SK-N-SH (cell line): ENCODE data around the gene TYW1. TPM values are rescaled to one million over a fixed set of nuclear protein-coding genes. Genes with fewer than 3 reads are reported as not detected.
A peak's percentile ranks its signal among the peaks of the same experiment; 100 is the strongest.
"Not testable (repeated sequence)": the region's sequence is repeated elsewhere in the genome, so short reads cannot be mapped to it uniquely, and the experiment has no call there.

ENCODE experiments used
- CTCF ChIA-PET: fragments of 300-600, 350-600 bp; formaldehyde crosslinking; extraction: SDS; loops from one replicate; lab custom pipeline; 2021; lab: Yijun Ruan, JAX
- POLR2A ChIA-PET: fragments of 350-600 bp; sonication (Branson Sonifier 250); formaldehyde crosslinking; extraction: SDS; loops from one replicate; lab custom pipeline; 2020; ENCODE audit warnings: antibody characterized with exemption, inconsistent platforms; lab: Yijun Ruan, JAX
- DNase-seq: peaks from one replicate; pipeline ENCODE4 v3.0.0; 2012
- H2AFZ ChIP-seq: fragments of 200-600 bp; sonication (generic); 2 replicates; pipeline ENCODE4 v1.8.1; 2016; ENCODE audit warnings: antibody characterized with exemption, mild to moderate bottlenecking, low read depth
- H3F3A ChIP-seq: fragments of 200-600 bp; sonication (generic); replicated peaks from 2 replicates; pipeline ENCODE3; 2016; ENCODE audit warnings: antibody characterized with exemption, mild to moderate bottlenecking; ENCODE audit not compliant: insufficient read depth
- H3K27ac ChIP-seq, 2 experiments: fragments of 200-500 bp in 1 of 2; fragments of 200-600 bp in 1 of 2; sonication (Bioruptor generic) in 1 of 2; sonication (generic), shearing (Covaris generic) in 1 of 2; 2 replicates each; pipeline versions ENCODE4 v1.5.1 to v1.6.1; 2014 to 2016; ENCODE audit warnings: low read depth in 2 of 2, inconsistent platforms in 1 of 2, low read length in 1 of 2, mild to moderate bottlenecking in 1 of 2, mixed read lengths in 1 of 2
- H3K27me3 ChIP-seq: fragments of 200-600 bp; sonication (generic), shearing (Covaris generic); 2 replicates; pipeline ENCODE4 v1.6.1; 2016; ENCODE audit warnings: mixed run types; ENCODE audit not compliant: insufficient read depth
- H3K36me3 ChIP-seq, 2 experiments: fragments of 200-500 bp in 1 of 2; fragments of 200-600 bp in 1 of 2; sonication (Bioruptor generic) in 1 of 2; sonication (generic) in 1 of 2; replicated peaks in 1 of 2; 2 replicates each; pipeline versions ENCODE3 to v1.5.1; 2014 to 2016; ENCODE audit warnings: low read length in 1 of 2, mild to moderate bottlenecking in 1 of 2; ENCODE audit not compliant: insufficient read depth in 2 of 2, control insufficient read depth in 1 of 2
- H3K4me1 ChIP-seq, 2 experiments: fragments of 200-500 bp in 1 of 2; fragments of 200-600 bp in 1 of 2; sonication (Bioruptor generic) in 1 of 2; sonication (generic), shearing (Covaris generic) in 1 of 2; 2 replicates each; pipeline versions ENCODE4 v1.5.1 to v1.6.1; 2014 to 2016; ENCODE audit warnings: low read depth in 1 of 2, low read length in 1 of 2, mixed run types in 1 of 2; ENCODE audit not compliant: insufficient read depth in 2 of 2, control insufficient read depth in 1 of 2
- H3K4me2 ChIP-seq: fragments of 200-600 bp; sonication (generic), shearing (Covaris generic); 2 replicates; pipeline ENCODE4 v1.6.1; 2017; ENCODE audit warnings: mixed run types
- H3K4me3 ChIP-seq, 2 experiments: fragments of 200-500 bp in 1 of 2; fragments of 200-600 bp in 1 of 2; sonication (Bioruptor generic) in 1 of 2; sonication (generic), shearing (Covaris generic) in 1 of 2; 2 replicates each; pipeline versions ENCODE4 v1.5.1 to v1.8.1; 2014 to 2016; ENCODE audit warnings: low read depth in 2 of 2, inconsistent platforms in 1 of 2, low read length in 1 of 2, mild to moderate bottlenecking in 1 of 2, mixed read lengths in 1 of 2, moderate library complexity in 1 of 2
- H3K79me2 ChIP-seq: fragments of 200-600 bp; sonication (generic); 2 replicates; pipeline ENCODE4 v1.8.1; 2017; ENCODE audit warnings: mild to moderate bottlenecking; ENCODE audit not compliant: insufficient read depth
- H3K9ac ChIP-seq: fragments of 200-600 bp; sonication (generic); 2 replicates; pipeline ENCODE4 v1.6.1; 2017; ENCODE audit warnings: mixed run types
- H3K9me2 ChIP-seq: fragments of 200-600 bp; sonication (generic); 2 replicates; pipeline ENCODE4 v1.6.1; 2017; ENCODE audit warnings: mixed run types
- H3K9me3 ChIP-seq: fragments of 200-600 bp; sonication (generic); 2 replicates; pipeline ENCODE4 v1.6.1; 2017; ENCODE audit warnings: mixed run types, mild to moderate bottlenecking, moderate library complexity
- H4K20me1 ChIP-seq: fragments of 200-600 bp; sonication (generic); 2 replicates; pipeline ENCODE4 v1.6.1; 2017; ENCODE audit warnings: mild to moderate bottlenecking, mixed run types; ENCODE audit not compliant: insufficient read depth
- ELF1 ChIP-seq: IDR thresholded peaks from 2 replicates; pipeline ENCODE4 v1.4.0; 2012
- EP300 ChIP-seq, 2 experiments: IDR thresholded peaks; 2 replicates each; pipeline versions ENCODE4 v1.4.0 to v1.6.1; 2012; ENCODE audit warnings: borderline replicate concordance in 1 of 2, low read depth in 1 of 2, low read length in 1 of 2
- EZH2phosphoT487 ChIP-seq: fragments of 200-600 bp; sonication (generic); IDR thresholded peaks from 2 replicates; pipeline ENCODE4 v1.6.1; 2017; ENCODE audit warnings: low read depth, mixed run types, mild to moderate bottlenecking, antibody characterized with exemption, moderate library complexity, borderline replicate concordance
- FOSL2 ChIP-seq: IDR thresholded peaks from 2 replicates; pipeline ENCODE4 v1.4.0; 2012; ENCODE audit warnings: low read depth, mild to moderate bottlenecking, moderate library complexity, borderline replicate concordance
- GABPA ChIP-seq: IDR thresholded peaks from 2 replicates; pipeline ENCODE4 v1.4.0; 2012; ENCODE audit warnings: low read depth, mild to moderate bottlenecking
- JUND ChIP-seq: IDR thresholded peaks from 2 replicates; pipeline ENCODE4 v1.4.0; 2012
- MAX ChIP-seq: IDR thresholded peaks from 2 replicates; pipeline ENCODE4 v1.4.0; 2012; ENCODE audit warnings: low read depth
- PBX3 ChIP-seq: IDR thresholded peaks from 2 replicates; pipeline ENCODE4; 2012
- REST ChIP-seq: IDR thresholded peaks from 2 replicates; pipeline ENCODE4 v1.6.1; 2012; ENCODE audit warnings: mild to moderate bottlenecking, low read depth, low read length, moderate library complexity
- RXRA ChIP-seq: IDR thresholded peaks from 2 replicates; pipeline ENCODE4 v1.4.0; 2012; ENCODE audit warnings: low read depth, mild to moderate bottlenecking, borderline replicate concordance
- TCF12 ChIP-seq: IDR thresholded peaks from 2 replicates; pipeline ENCODE4 v1.4.0; 2012
- YY1 ChIP-seq: IDR thresholded peaks from 2 replicates; pipeline ENCODE4 v1.4.0; 2012; ENCODE audit warnings: low read depth, mild to moderate bottlenecking
- ZBTB33 ChIP-seq: IDR thresholded peaks from 2 replicates; pipeline ENCODE4 v1.4.0; 2012; ENCODE audit warnings: low read depth, borderline replicate concordance
- WGBS: methylation state at CpG from one replicate; pipeline ENCODE4 v1.1.6; 2017; ENCODE audit warnings: low lambda C conversion rate; 5-methylcytosine and 5-hydroxymethylcytosine counted together
- polyA plus RNA-seq, 3 experiments: library from polyadenylated mRNA; depleted of rRNA; stranded (reverse); fragments of >200 nt; gene quantifications; 2 replicates each; pipeline ENCODE4 v1.2.3, GENCODE V29; 2012

TYW1 gene
- polyA plus RNA-seq, 1 of the 3 experiments (the other 2 are of a cell fraction) = 15.0 TPM

- TF ChIP-seq PBX3 (peak; percentile 15; the same call in 1 of the 2 replicates), FOSL2 (peak; percentile 45; the same call in 1 of the 2 replicates), MAX (0 out of 2 replicates have a peak, but pooled peaks have one; percentile 25), TCF12 (peak; percentile 21; the same call in 1 of the 2 replicates), JUND (peak; percentile 56), ELF1 (peak; percentile 68), EP300 (IDR thresholded peaks at IDR 0.05; ENCODE audit: borderline replicate concordance in 1 of 2, low read depth in 1 of 2, low read length in 1 of 2) (peak in 1 of 2 experiments; percentile 10; a peak in 1 of 4 replicates)
- Histone ChIP-seq H3K9ac (peak overlapping the region; percentile 58; the same call in 1 of the 2 replicates), H3K4me2 (peak overlapping the region; percentile 29), H3K27ac (peak overlapping the region; percentile 30 to 91; a peak in 3 of 4 replicates), H3K79me2 (peaks cover 16% of the 10 kb centered on the region; the same call in 1 of the 2 replicates), H3K36me3 (peaks cover 7 to 38% of the 10 kb centered on the region in 2 experiments), H3K4me1 (peaks cover 0 to 11% of the 10 kb centered on the region in 2 experiments; a peak in 1 of 4 replicates), H2AFZ (peak overlapping the region; percentile 66; the same call in 1 of the 2 replicates), H3F3A (peaks cover 22% of the 10 kb centered on the region)
- H3K9me3 ChIP-seq, H3K4me3 ChIP-seq, H3K9me2 ChIP-seq, H4K20me1 ChIP-seq, DNase-seq, POLR2A ChIA-PET, CTCF ChIA-PET, H3K27me3 ChIP-seq: not testable (repeated sequence)
- 9% methylated on average over 1 of the region's 1 CpG for WGBS
Measured at GRCh38 chr7:67025459-67025858, 28.8 kb downstream of the TYW1 start.

GRCh38 chr7:67031685-67032084, 35.1 kb downstream of the TYW1 start:
- H2AFZ ChIP-seq, H3K4me3 ChIP-seq, H4K20me1 ChIP-seq, DNase-seq, H3K9ac ChIP-seq, H3K4me1 ChIP-seq, POLR2A ChIA-PET, H3K4me2 ChIP-seq, H3K79me2 ChIP-seq, H3K27ac ChIP-seq, CTCF ChIA-PET, H3K27me3 ChIP-seq, H3K9me3 ChIP-seq, H3K9me2 ChIP-seq, H3F3A ChIP-seq: not testable (repeated sequence)
- H3K36me3 ChIP-seq = peaks cover 0 to 43% of the 10 kb centered on the region in 2 experiments
- WGBS = 99% methylated on average over 2 of the region's 2 CpGs

GRCh38 chr7:67033251-67033650, 36.6 kb downstream of the TYW1 start:
- 98% methylated on average over 5 of the region's 5 CpGs for WGBS
- CTCF ChIA-PET = no interaction called here
- TF ChIP-seq REST (no peak), YY1 (no peak), ZBTB33 (no peak), GABPA (no peak), PBX3 (no peak), ELF1 (no peak), EZH2phosphoT487 (no peak), JUND (no peak), RXRA (no peak)

More at GRCh38 chr7:67033251-67033650, 36.6 kb downstream of the TYW1 start:
- Histone ChIP-seq H3K9ac (no peak overlapping the region), H4K20me1 (no peaks in the 10 kb centered on the region), H3K27ac (no peak overlapping the region), H3K27me3 (no peaks in the 10 kb centered on the region), H2AFZ (no peak overlapping the region), H3F3A (no peaks in the 10 kb centered on the region), H3K4me3 (no peak overlapping the region), H3K4me1 (peaks cover 0 to 9% of the 10 kb centered on the region in 2 experiments; a peak in 1 of 4 replicates), H3K9me3 (no peaks in the 10 kb centered on the region), H3K79me2 (no peaks in the 10 kb centered on the region), H3K9me2 (no peaks in the 10 kb centered on the region), H3K36me3 (peaks cover 0 to 32% of the 10 kb centered on the region in 2 experiments), H3K4me2 (no peak overlapping the region)
- DNase-seq = no peak
- POLR2A ChIA-PET = no interaction called here
